B cell (primary cell): ENCODE results near the gene NSG1.

Experiments used
- CTCF ChIP-seq: fragments of 200-600 bp; IDR thresholded peaks from one replicate; pipeline ENCODE4 v1.8.0; 2022; ENCODE audit warnings: antibody characterized with exemption, mild to moderate bottlenecking
- EZH2 ChIP-seq: IDR thresholded peaks from 2 replicates; pipeline ENCODE4 v1.6.1; 2012; ENCODE audit warnings: borderline replicate concordance, low read depth, mild to moderate bottlenecking, moderate library complexity, low read length; ENCODE audit not compliant: insufficient read depth, poor library complexity, severe bottlenecking

GRCh38 chr4:4426511-4427120, 39.7 kb downstream of the NSG1 start:
- TF ChIP-seq CTCF (no peak), EZH2 (no peak)
